Measurements from ENCODE around the gene BCL11B. TPM values are rescaled to one million over a fixed set of nuclear protein-coding genes. Genes with fewer than 3 reads are reported as not detected.

BCL11B gene
- polyA plus RNA-seq, 3 donors: 0.01 TPM; not detected in 2

DNA sequence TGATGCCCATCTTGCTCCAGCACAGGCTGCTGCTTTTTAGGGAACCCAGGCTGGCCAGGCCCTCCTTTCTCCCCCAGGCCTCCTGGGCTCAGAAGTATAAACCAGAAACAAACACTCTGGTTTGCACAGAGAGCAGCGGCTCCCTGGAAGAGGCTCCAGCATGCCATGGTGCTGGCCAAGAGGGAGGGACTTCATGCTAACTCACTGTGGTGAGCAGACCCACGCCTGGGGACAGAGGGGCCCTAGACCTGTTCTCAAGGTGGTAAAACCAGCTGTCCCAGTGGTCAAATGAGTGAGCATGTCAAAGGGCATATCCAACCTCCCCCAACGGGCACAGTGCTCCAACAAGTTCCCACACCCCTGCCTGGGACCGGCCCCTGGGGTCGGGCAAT, 15.5 kb downstream of the BCL11B start:
- no peaks in the 10 kb centered on the region for H3K4me1 Mint-ChIP-seq
- H3K36me3 Mint-ChIP-seq: no peaks in the 10 kb centered on the region
- H3K4me3 Mint-ChIP-seq: no peak overlapping the region

DNA sequence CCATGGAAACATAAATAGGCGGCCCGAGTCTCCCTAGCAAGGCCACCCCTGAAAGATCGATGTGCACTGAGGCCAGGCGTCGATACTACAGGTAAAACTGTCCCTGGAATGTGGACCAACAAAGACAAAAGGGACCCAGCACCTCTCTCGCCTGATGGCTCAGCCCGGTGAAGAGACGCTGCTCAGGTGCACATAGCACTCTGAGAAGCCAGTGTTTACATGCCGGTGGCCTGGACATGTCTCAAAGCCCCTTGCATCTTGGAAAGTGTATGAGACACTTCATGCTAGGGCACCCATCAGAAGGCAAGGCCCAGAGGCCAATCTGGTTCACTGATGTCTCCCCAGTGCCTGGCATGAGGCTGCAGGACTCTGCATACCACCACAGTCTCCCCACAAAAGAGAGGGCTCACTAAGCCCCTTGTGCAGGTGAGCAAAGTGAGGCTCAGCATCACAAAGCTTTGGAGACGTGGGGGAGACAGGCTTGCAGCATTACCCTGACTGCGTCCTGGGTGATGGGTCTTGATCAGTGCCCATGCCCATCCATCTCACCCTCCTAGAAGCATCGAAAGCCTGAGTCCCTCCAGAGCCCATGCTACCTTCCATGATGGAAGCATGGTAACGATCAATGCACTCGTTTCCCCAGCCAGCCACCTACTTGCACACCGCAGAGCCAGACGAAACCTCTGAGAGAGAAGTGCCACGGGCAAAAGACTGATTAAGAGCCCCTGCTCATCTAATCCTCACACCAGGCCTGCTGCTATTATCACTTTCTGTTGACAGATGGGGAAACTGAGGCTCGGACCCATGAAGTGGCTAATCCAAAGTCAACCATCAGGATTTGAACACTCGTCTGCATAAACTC, 16.1 kb downstream of the BCL11B start:
- Histone ChIP-seq H3K79me2 (ENCODE audit: insufficient read depth, low read length) (no peaks in the 10 kb centered on the region), H2AFZ (ENCODE audit: insufficient read depth, low read depth, low read length, poor library complexity, severe bottlenecking) (no peak overlapping the region), H3K4me2 (replicated peaks; ENCODE audit: extremely low read depth, low read length, poor library complexity, severe bottlenecking) (no peak overlapping the region), H3K27me3 (ENCODE audit: control insufficient read depth in 2 of 2, insufficient read depth in 2 of 2, low read length in 2 of 2) (peaks cover 2 to 31% of the 10 kb centered on the region in 2 donors), H3K27ac (ENCODE audit: low read depth in 1 of 2, low read length in 2 of 2) (no peak overlapping the region), H3K36me3 (replicated peaks in 1 of 2; ENCODE audit: control insufficient read depth in 1 of 2, insufficient read depth in 2 of 2, low read length in 2 of 2) (no peaks in the 10 kb centered on the region), H4K20me1 (ENCODE audit: insufficient read depth, low read length) (no peaks in the 10 kb centered on the region), H3K9ac (ENCODE audit: insufficient read depth, low read length, poor library complexity, severe bottlenecking) (no peak overlapping the region), H3K4me3 (replicated peaks in 1 of 3; ENCODE audit: low read depth in 2 of 3, low read length in 3 of 3) (no peak overlapping the region), H3K4me1 (ENCODE audit: control insufficient read depth in 1 of 2, insufficient read depth in 2 of 2, low read length in 2 of 2) (no peaks in the 10 kb centered on the region), H3K9me3 (replicated peaks in 1 of 2; ENCODE audit: control insufficient read depth in 1 of 2, insufficient read depth in 1 of 2, low read length in 2 of 2) (no peaks in the 10 kb centered on the region)
- WGBS (ENCODE audit: insufficient coverage): 87% methylated on average over 19 of the region's 19 CpGs
- Mint-ChIP-seq H3K27ac (no peak overlapping the region), H3K27me3 (ENCODE audit: low read depth in 3 of 3) (peaks cover 22 to 48% (median 28%) of the 10 kb centered on the region in 3 donors), H3K4me1 (no peaks in the 10 kb centered on the region), H3K36me3 (no peaks in the 10 kb centered on the region), H3K9me3 (peaks cover 0 to 2% (median 0%) of the 10 kb centered on the region in 7 donors), H3K4me3 (no peak overlapping the region)
- TF ChIP-seq, protein P1, sequence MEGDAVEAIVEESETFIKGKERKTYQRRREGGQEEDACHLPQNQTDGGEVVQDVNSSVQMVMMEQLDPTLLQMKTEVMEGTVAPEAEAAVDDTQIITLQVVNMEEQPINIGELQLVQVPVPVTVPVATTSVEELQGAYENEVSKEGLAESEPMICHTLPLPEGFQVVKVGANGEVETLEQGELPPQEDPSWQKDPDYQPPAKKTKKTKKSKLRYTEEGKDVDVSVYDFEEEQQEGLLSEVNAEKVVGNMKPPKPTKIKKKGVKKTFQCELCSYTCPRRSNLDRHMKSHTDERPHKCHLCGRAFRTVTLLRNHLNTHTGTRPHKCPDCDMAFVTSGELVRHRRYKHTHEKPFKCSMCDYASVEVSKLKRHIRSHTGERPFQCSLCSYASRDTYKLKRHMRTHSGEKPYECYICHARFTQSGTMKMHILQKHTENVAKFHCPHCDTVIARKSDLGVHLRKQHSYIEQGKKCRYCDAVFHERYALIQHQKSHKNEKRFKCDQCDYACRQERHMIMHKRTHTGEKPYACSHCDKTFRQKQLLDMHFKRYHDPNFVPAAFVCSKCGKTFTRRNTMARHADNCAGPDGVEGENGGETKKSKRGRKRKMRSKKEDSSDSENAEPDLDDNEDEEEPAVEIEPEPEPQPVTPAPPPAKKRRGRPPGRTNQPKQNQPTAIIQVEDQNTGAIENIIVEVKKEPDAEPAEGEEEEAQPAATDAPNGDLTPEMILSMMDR (IDR thresholded peaks at IDR 0.05): no peak
- intact Hi-C loops (cut with micrococcal nuclease): no loop called here
- DNase-seq: no peak

More for the DNA sequence above, 15.5 kb downstream of the BCL11B start:
- no peak overlapping the region for H3K4me2 ChIP-seq (replicated peaks; ENCODE audit: extremely low read depth, low read length, poor library complexity, severe bottlenecking)
- no peaks in the 10 kb centered on the region for H3K4me1 ChIP-seq (ENCODE audit: control insufficient read depth in 1 of 2, insufficient read depth in 2 of 2, low read length in 2 of 2)
- no peak for DNase-seq
- no peak overlapping the region for H2AFZ ChIP-seq (ENCODE audit: insufficient read depth, low read depth, low read length, poor library complexity, severe bottlenecking)
- intact Hi-C loops (cut with micrococcal nuclease): no loop called here
- H3K27me3 Mint-ChIP-seq (ENCODE audit: low read depth in 3 of 3): peaks cover 27 to 51% (median 30%) of the 10 kb centered on the region in 3 donors
- H3K79me2 ChIP-seq (ENCODE audit: insufficient read depth, low read length): no peaks in the 10 kb centered on the region
- H3K27ac Mint-ChIP-seq: no peak overlapping the region
- H3K36me3 ChIP-seq (replicated peaks in 1 of 2; ENCODE audit: control insufficient read depth in 1 of 2, insufficient read depth in 2 of 2, low read length in 2 of 2): no peaks in the 10 kb centered on the region
- H3K4me3 ChIP-seq (replicated peaks in 1 of 3; ENCODE audit: low read depth in 2 of 3, low read length in 3 of 3): no peak overlapping the region
- H3K9ac ChIP-seq (ENCODE audit: insufficient read depth, low read length, poor library complexity, severe bottlenecking): no peak overlapping the region
- peaks cover 2 to 37% of the 10 kb centered on the region in 2 donors for H3K27me3 ChIP-seq (ENCODE audit: control insufficient read depth in 2 of 2, insufficient read depth in 2 of 2, low read length in 2 of 2)
- TF ChIP-seq, protein P1 (IDR thresholded peaks at IDR 0.05): no peak
- WGBS (ENCODE audit: insufficient coverage): 100% methylated on average over 1 of the region's 5 CpGs
- H3K9me3 ChIP-seq (replicated peaks in 1 of 2; ENCODE audit: control insufficient read depth in 1 of 2, insufficient read depth in 1 of 2, low read length in 2 of 2): no peaks in the 10 kb centered on the region
- no peak overlapping the region for H3K27ac ChIP-seq (ENCODE audit: low read depth in 1 of 2, low read length in 2 of 2)
- H3K9me3 Mint-ChIP-seq: peaks cover 0 to 2% (median 0%) of the 10 kb centered on the region in 7 donors
- no peaks in the 10 kb centered on the region for H4K20me1 ChIP-seq (ENCODE audit: insufficient read depth, low read length)
